Activated CD8-positive, alpha-beta T cell treated with anti-CD3 and anti-CD28 coated beads for 36 hours (primary cell): Measurements from ENCODE around the gene SH3D19. TPM values are rescaled to one million over a fixed set of nuclear protein-coding genes. Genes with fewer than 3 reads are reported as not detected.
"Not testable (repeated sequence)": the region's sequence is repeated elsewhere in the genome, so short reads cannot be mapped to it uniquely, and the experiment has no call there.

Experiments
- ATAC-seq: fragments of 200-7000 bp; cut with Tn5 transposase; one replicate; pipeline ENCODE4 v1.10.0; 2021; ENCODE audit warnings: mild to moderate bottlenecking, moderate library complexity
- CTCF ChIA-PET: fragments of 350-600 bp; sonication (Branson Sonifier 250); formaldehyde crosslinking; loops from one replicate; lab custom pipeline; 2021; ENCODE audit warnings: antibody characterized with exemption; lab: Charles Lee
- POLR2A ChIA-PET: fragments of 350-600 bp; sonication (Branson Sonifier 250); formaldehyde crosslinking; loops from one replicate; lab custom pipeline; 2021; ENCODE audit warnings: antibody characterized with exemption; lab: Charles Lee
- DNase-seq: peaks from one replicate; pipeline ENCODE4 v3.0.0-alpha.2; 2020
- H3K27ac Mint-ChIP-seq: one replicate; pipeline ENCODE4 v1.8.0; 2021; ENCODE audit warnings: mild to moderate bottlenecking, mixed read lengths
- H3K27me3 Mint-ChIP-seq: one replicate; pipeline ENCODE4 v1.8.0; 2021; ENCODE audit warnings: mixed read lengths
- H3K36me3 Mint-ChIP-seq: one replicate; pipeline ENCODE4 v1.8.0; 2021; ENCODE audit warnings: low read depth, mixed read lengths
- H3K4me1 Mint-ChIP-seq: one replicate; pipeline ENCODE4 v1.8.0; 2021; ENCODE audit warnings: low read depth, mixed read lengths
- H3K4me3 Mint-ChIP-seq: one replicate; pipeline ENCODE4 v1.8.0; 2021; ENCODE audit warnings: mild to moderate bottlenecking, moderate library complexity, mixed read lengths
- H3K9me3 Mint-ChIP-seq: one replicate; pipeline ENCODE4 v1.8.0; 2021; ENCODE audit warnings: mixed read lengths
- intact Hi-C: fragments of 100-400 bp; cut with micrococcal nuclease; formaldehyde crosslinking; loops from one replicate; pipeline ENCODE4 v1.10.0; 2022
- total RNA-seq, 2 experiments: library from RNA; stranded (reverse); gene quantifications; one replicate each; pipeline ENCODE4 v1.2.3, GENCODE V29; 2021
- TF ChIP-seq, protein P1 (sequence below): fragments of 200-600 bp; IDR thresholded peaks from one replicate; pipeline ENCODE4 v1.8.0; 2022; ENCODE audit warnings: antibody characterized with exemption, mild to moderate bottlenecking

SH3D19 gene
- total RNA-seq, 2 experiments from 2014 or later = not detected

DNA sequence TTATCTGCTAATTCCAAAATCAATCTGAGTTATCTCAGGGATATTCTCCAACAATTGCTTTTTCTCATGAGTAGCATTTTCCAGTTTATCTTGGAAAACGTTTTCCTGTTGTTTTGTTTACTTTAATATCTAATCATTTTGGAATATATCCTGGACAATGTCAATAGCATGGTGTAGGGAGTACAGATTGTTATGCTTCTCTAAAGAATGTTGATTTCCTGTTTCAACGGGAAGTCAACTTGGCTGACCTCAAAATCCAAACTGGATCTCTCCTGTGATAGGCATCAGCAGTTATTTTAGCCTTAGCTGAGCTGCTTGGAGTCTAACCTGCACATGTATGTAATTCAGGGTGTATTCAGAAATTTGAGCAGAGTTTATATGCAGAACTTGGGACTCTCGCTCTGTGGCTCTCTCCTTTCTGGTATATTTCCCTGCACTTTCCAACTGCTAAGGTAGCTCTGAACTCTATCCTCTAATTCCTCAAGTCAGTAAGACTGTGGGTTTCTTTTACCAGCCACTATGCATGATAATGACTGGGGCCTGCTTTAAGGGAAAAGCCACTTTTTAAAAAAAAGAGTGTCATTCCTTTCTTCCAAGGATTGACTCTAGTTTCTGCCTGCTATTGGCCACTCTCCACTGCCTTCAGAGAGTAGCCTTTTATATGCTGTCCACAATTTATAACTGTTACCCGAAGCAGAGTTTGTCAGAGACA is 40.7 kb downstream of the SH3D19 start:
- CTCF ChIA-PET = interaction anchor here (0.9 kb wide), 1 partner anchor 8 kb away, joined by 3 read pairs; no protein-coding TSS in a partner anchor
- Mint-ChIP-seq H3K4me3 (no peak overlapping the region), H3K36me3 (no peaks in the 10 kb centered on the region), H3K27ac (no peak overlapping the region), H3K27me3 (peaks cover 2% of the 10 kb centered on the region), H3K4me1 (no peaks in the 10 kb centered on the region), H3K9me3 (peaks cover 3% of the 10 kb centered on the region)
- TF ChIP-seq, protein P1, sequence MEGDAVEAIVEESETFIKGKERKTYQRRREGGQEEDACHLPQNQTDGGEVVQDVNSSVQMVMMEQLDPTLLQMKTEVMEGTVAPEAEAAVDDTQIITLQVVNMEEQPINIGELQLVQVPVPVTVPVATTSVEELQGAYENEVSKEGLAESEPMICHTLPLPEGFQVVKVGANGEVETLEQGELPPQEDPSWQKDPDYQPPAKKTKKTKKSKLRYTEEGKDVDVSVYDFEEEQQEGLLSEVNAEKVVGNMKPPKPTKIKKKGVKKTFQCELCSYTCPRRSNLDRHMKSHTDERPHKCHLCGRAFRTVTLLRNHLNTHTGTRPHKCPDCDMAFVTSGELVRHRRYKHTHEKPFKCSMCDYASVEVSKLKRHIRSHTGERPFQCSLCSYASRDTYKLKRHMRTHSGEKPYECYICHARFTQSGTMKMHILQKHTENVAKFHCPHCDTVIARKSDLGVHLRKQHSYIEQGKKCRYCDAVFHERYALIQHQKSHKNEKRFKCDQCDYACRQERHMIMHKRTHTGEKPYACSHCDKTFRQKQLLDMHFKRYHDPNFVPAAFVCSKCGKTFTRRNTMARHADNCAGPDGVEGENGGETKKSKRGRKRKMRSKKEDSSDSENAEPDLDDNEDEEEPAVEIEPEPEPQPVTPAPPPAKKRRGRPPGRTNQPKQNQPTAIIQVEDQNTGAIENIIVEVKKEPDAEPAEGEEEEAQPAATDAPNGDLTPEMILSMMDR = no peak
- POLR2A ChIA-PET = no interaction called here
- no peak for DNase-seq
- no peak for ATAC-seq
- intact Hi-C loops = no loop called here

DNA sequence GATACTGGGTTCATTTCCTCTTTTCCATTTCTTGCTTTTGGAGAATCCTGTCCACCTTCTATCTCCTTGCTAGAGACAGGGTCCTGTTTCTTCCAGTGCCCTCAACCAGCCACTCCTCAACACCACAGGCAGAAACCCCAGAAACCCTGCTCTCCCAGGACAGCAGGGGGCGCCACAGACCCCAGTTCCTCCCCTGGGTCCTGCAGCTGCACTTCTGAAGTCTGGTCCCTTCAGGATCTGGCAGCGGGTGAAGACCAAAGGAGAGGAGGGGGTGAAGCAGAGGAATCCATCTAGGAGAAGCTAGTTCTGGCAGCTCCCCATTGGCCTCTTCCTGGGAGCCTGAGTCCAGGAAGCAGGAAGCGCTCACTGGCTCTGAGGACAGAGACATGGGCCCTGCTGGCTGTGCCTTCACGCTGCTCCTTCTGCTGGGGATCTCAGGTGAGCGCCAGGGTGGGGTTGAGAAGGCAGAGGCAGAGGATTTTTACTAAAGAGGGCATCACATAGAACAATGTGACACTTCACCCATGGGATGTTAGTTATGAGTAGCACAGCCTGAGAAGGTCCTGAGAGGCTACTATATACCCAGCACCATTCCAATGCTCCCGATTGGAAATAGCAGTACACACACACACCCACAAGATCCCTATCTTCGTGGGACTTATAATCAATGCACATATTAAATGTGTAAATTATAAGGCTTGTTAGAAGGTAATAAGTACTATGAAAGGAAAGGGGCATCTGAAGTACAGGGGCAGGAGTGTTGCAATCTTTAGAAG is 48.4 kb downstream of the SH3D19 start, which contains the start of gene PRSS48:
TSS of gene PRSS48 (plus strand) at position 375 of the 776 bp plus-strand sequence. CDS start at position 387, 12 bp downstream.
- H3K36me3 Mint-ChIP-seq = no peaks in the 10 kb centered on the region
- no peaks in the 10 kb centered on the region for H3K9me3 Mint-ChIP-seq
- no peaks in the 10 kb centered on the region for H3K4me1 Mint-ChIP-seq
- DNase-seq (peak; percentile 67), ATAC-seq (peak; percentile 68)
- ChIA-PET POLR2A (no interaction called here), CTCF (interaction anchor here (0.7 to 2.3 kb wide), 15 partner anchors 9 to 160 kb away, joined by 3 to 8 read pairs (median 3); no protein-coding TSS in a partner anchor)
- no peak within 1 kb of the TSS for H3K27ac Mint-ChIP-seq
- no peak within 1 kb of the TSS for H3K4me3 Mint-ChIP-seq
- TF ChIP-seq, protein P1 = peak; percentile 67
- intact Hi-C loops = loop anchor here (2.0 kb wide), 1 partner anchor 86 kb away; no protein-coding TSS in a partner anchor
- H3K27me3 Mint-ChIP-seq = peaks cover 3% of the 10 kb centered on the region

GRCh38 chr4:151268905-151269304 is 56.5 kb downstream of the SH3D19 start:
- CTCF ChIA-PET, H3K27ac Mint-ChIP-seq, ATAC-seq: not testable (repeated sequence)

DNA sequence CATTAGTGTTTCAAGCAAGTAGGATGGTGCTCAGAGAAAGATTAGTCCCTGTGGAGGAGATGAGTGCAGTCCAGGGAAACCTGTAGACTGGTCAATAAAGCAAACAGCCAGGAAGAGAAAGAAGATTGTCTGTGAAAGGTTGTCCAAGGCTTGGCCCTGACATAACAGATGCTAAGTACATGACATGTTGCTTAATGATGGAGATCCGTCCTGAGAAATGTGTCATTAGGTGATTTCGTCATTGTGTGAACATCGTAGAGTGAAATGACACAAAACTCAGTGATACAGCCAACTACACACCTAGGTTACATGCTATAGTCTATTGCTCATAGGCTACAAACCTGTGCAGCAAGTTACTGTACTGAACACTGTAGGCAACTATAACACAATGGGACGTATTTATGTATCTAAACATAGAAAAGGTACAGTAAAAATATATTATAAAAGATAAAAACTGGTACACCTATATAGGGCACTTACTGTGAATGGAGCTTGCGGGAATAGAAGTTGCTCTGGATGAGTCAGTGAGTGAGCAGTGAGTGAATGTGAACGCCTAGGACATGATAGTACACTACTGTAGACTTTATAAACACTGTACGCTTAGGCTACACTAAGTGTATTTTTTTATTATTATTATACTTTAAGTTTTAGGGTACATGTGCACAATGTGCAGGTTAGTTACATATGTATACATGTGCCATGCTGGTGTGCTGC is 57.4 kb downstream of the SH3D19 start:
- Mint-ChIP-seq H3K27ac (no peak overlapping the region), H3K4me1 (no peaks in the 10 kb centered on the region), H3K27me3 (peaks cover 4% of the 10 kb centered on the region), H3K36me3 (no peaks in the 10 kb centered on the region), H3K9me3 (no peaks in the 10 kb centered on the region), H3K4me3 (no peak overlapping the region)
- TF ChIP-seq, protein P1 = no peak
- ChIA-PET CTCF (no interaction called here), POLR2A (no interaction called here)
- intact Hi-C loops = no loop called here
- DNase-seq (no peak), ATAC-seq (no peak)

More at GRCh38 chr4:151268905-151269304, 56.5 kb downstream of the SH3D19 start:
- DNase-seq, POLR2A ChIA-PET, intact Hi-C loops, H3K27me3 Mint-ChIP-seq, H3K4me3 Mint-ChIP-seq, H3K4me1 Mint-ChIP-seq, H3K9me3 Mint-ChIP-seq, H3K36me3 Mint-ChIP-seq: not testable (repeated sequence)

GRCh38 chr4:151267104-151267503 is 58.3 kb downstream of the SH3D19 start:
- DNase-seq (no peak), ATAC-seq (no peak)
- no peaks in the 10 kb centered on the region for H3K36me3 Mint-ChIP-seq
- no peaks in the 10 kb centered on the region for H3K9me3 Mint-ChIP-seq
- intact Hi-C loops = no loop called here
- no peak overlapping the region for H3K27ac Mint-ChIP-seq
- TF ChIP-seq, protein P1 = no peak
- POLR2A ChIA-PET = interaction anchor here (0.6 kb wide), 1 partner anchor 21 kb away, joined by 3 read pairs; no protein-coding TSS in a partner anchor
- CTCF ChIA-PET = no interaction called here
- no peaks in the 10 kb centered on the region for H3K4me1 Mint-ChIP-seq
- H3K27me3 Mint-ChIP-seq = peaks cover 4% of the 10 kb centered on the region
- H3K4me3 Mint-ChIP-seq = no peak overlapping the region
